GM12864 (cell line): ENCODE results near the gene KY.

Experiments
- DNase-seq: peaks from one replicate; pipeline ENCODE4 v3.0.0-alpha.2; 2011; ENCODE audit warnings: low read depth
- H3K4me3 ChIP-seq: 2 replicates; pipeline ENCODE4 v1.5.1; 2011; ENCODE audit warnings: mild to moderate bottlenecking, low read depth, low read length, control low read depth
- TF ChIP-seq, protein P1 (sequence below): IDR thresholded peaks from 2 replicates; pipeline ENCODE4 v1.5.1; 2011; ENCODE audit warnings: low read depth, mild to moderate bottlenecking, moderate library complexity, low read length, control low read depth, inconsistent platforms; ENCODE audit errors: missing control alignments

The KY gene

DNA sequence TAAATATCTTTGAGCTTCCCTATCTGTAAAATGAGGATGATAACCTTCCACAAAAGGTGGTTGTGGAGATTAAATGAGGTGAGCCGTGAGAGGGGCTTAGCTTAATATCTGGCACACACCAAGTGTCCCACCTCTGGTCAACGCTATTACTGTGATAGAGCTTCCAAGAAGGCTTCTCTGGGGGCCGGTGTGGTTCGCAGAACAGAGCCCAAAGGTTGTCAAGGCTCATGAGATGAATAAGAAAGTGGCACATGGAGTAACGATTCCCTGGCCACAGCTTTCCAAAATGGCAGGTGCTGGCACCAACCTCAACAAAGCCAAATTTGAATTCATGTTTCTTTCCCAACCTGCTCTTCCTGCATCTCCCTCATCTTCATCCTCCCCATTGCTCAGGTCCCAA lies 10.4 kb downstream of the KY start:
- TF ChIP-seq, protein P1, sequence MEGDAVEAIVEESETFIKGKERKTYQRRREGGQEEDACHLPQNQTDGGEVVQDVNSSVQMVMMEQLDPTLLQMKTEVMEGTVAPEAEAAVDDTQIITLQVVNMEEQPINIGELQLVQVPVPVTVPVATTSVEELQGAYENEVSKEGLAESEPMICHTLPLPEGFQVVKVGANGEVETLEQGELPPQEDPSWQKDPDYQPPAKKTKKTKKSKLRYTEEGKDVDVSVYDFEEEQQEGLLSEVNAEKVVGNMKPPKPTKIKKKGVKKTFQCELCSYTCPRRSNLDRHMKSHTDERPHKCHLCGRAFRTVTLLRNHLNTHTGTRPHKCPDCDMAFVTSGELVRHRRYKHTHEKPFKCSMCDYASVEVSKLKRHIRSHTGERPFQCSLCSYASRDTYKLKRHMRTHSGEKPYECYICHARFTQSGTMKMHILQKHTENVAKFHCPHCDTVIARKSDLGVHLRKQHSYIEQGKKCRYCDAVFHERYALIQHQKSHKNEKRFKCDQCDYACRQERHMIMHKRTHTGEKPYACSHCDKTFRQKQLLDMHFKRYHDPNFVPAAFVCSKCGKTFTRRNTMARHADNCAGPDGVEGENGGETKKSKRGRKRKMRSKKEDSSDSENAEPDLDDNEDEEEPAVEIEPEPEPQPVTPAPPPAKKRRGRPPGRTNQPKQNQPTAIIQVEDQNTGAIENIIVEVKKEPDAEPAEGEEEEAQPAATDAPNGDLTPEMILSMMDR: no peak
- DNase-seq: no peak
- no peak overlapping the region for H3K4me3 ChIP-seq

- H3K4me3 ChIP-seq: no peak overlapping the region
- DNase-seq: no peak
- TF ChIP-seq, protein P1: no peak
Measured at GRCh38 chr3:134638385-134639030, 12.3 kb downstream of the KY start.

DNA sequence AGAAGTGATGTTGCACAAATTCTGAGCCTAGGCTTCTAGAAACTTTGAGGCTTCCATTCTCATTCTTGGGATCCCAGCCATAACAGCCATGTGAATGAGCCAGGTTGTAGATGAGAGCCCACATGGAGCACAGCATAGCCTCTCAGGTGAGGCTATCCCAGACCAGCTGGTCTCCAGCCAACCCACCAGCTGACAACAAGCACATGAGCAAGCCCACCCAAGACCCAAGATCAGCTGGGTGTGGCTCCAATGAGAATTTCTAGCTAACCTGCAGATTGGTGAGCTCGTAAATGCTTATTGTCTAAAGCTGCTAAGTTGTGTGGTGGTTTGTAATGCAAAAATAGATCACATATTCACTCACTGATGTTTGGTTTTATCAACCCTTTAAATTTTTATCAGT lies 14.4 kb downstream of the KY start:
- no peak for DNase-seq
- H3K4me3 ChIP-seq: no peak overlapping the region
- TF ChIP-seq, protein P1: no peak

DNA sequence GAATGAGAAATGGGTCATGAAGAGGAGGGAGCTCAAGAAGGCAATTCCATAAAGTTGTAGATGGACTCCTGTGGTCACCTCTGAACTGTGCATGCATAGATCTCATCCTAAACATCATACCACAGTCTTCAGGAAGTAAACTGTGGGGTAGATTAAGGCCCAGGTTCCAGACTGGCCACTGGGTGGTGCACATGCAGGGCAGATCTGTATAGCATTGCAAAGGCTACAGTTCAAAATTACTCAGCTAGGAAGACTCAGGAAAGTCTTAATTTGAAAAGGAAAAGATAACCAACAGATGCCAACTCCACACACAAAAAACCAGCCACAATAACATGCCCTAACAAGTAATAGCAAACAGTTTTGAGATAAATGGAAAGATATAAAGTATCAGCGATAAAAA lies 20.3 kb downstream of the KY start:
- no peak for DNase-seq
- TF ChIP-seq, protein P1: peak; percentile 18
- H3K4me3 ChIP-seq: no peak overlapping the region

- TF ChIP-seq, protein P1: no peak
- DNase-seq: no peak
- H3K4me3 ChIP-seq: no peak overlapping the region
Measured at GRCh38 chr3:134628884-134629283, 21.9 kb downstream of the KY start.

DNA sequence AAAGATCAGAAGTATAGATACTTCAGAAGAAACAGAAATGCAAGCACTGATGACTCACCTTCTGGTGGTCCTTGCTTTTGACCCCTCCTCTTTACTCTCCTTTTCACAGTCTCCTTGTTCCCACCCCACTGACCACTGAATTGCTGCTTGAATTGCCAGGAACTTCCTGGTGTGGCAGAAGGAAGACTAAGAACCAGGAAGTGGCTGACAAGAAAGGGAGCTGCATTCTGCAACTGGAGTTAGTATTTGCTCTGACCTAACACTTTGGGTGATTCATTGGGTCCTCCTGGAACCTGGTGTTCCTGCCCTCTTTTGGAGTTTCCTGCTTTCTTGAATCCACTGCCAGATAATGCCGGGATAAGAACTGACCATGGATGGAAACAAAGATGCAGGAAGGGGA lies 23.0 kb downstream of the KY start:
- TF ChIP-seq, protein P1: no peak
- no peak overlapping the region for H3K4me3 ChIP-seq
- no peak for DNase-seq
